HFF-Myc (cell line): ENCODE data around the gene SIGLEC12.

Experiments used
- DNase-seq: peaks from one replicate; pipeline ENCODE4 v3.0.0-alpha.2; 2011; ENCODE audit warnings: low read depth; ENCODE audit errors: extremely low read depth
- H3K4me3 ChIP-seq: replicated peaks from 2 replicates; pipeline ENCODE4 v1.5.1; 2011; ENCODE audit warnings: low read depth, mild to moderate bottlenecking, control low read depth, low read length
- CTCF ChIP-seq: IDR thresholded peaks from 2 replicates; pipeline ENCODE4 v1.5.1; 2012; ENCODE audit warnings: mild to moderate bottlenecking, low read depth, low read length, control low read depth; ENCODE audit errors: missing control alignments

The SIGLEC12 gene

GRCh38 chr19:51535535-51535934 lies 33.9 kb upstream of the SIGLEC12 start:
- H3K4me3 ChIP-seq = no peak overlapping the region
- DNase-seq = no peak
- TF ChIP-seq CTCF = no peak

GRCh38 chr19:51531349-51532315 lies 30.0 kb upstream of the SIGLEC12 start, which contains the start of gene SIGLEC6:
SIGLEC6 (minus strand) TSS chr19:51531670; CDS start chr19:51531648, 22 bp downstream.
- no peak for TF ChIP-seq CTCF
- no peak within 1 kb of the TSS for H3K4me3 ChIP-seq
- DNase-seq = no peak

- no peak for DNase-seq
- TF ChIP-seq CTCF = no peak
- no peak overlapping the region for H3K4me3 ChIP-seq
These were observed 29.0 kb upstream of the SIGLEC12 start for GRCh38 chr19:51530616-51531015.

GRCh38 chr19:51529301-51529700 lies 27.7 kb upstream of the SIGLEC12 start:
- H3K4me3 ChIP-seq = no peak overlapping the region
- TF ChIP-seq CTCF = no peak
- no peak for DNase-seq

- no peak for TF ChIP-seq CTCF
- H3K4me3 ChIP-seq = no peak overlapping the region
- no peak for DNase-seq
These were observed 24.1 kb upstream of the SIGLEC12 start for GRCh38 chr19:51525651-51526050.

GRCh38 chr19:51524666-51525264 lies 23.2 kb upstream of the SIGLEC12 start:
- TF ChIP-seq CTCF = no peak
- no peak for DNase-seq
- H3K4me3 ChIP-seq = no peak overlapping the region
